Bronchial epithelial cell (primary cell): Measurements from ENCODE around the gene POLR2L. TPM values are rescaled to one million over a fixed set of nuclear protein-coding genes. Genes with fewer than 3 reads are reported as not detected.
A peak's percentile ranks its signal among the peaks of the same experiment; 100 is the strongest.

Experiments
- DNase-seq: peaks from one replicate; pipeline ENCODE4 v3.0.0-alpha.2; 2010; ENCODE audit warnings: low read depth
- FAIRE-seq: peaks from 2 replicates; lab custom pipeline; 2011; peaks lifted over from hg19 to GRCh38; lab: Jason Lieb, UNC
- H3K27me3 ChIP-seq: 2 replicates; pipeline ENCODE4 v1.5.1; 2011; ENCODE audit warnings: low read length; ENCODE audit not compliant: control insufficient read depth, insufficient read depth
- H3K36me3 ChIP-seq: 2 replicates; pipeline ENCODE4 v1.5.1; 2011; ENCODE audit warnings: low read length; ENCODE audit not compliant: control insufficient read depth, insufficient read depth
- H3K4me3 ChIP-seq: 2 replicates; pipeline ENCODE4 v1.5.1; 2011; ENCODE audit warnings: mild to moderate bottlenecking, low read depth, low read length, control low read depth
- CTCF ChIP-seq: IDR thresholded peaks from 2 replicates; pipeline ENCODE4 v1.5.1; 2011; ENCODE audit warnings: mild to moderate bottlenecking, moderate library complexity, low read length, control low read depth, inconsistent platforms; ENCODE audit not compliant: insufficient read depth, severe bottlenecking
- total RNA-seq: library from RNA; depleted of rRNA; stranded (reverse); fragments of >200 nt; gene quantifications from 2 replicates; pipeline ENCODE4 v1.2.1, GENCODE V29; 2014

Gene POLR2L
- total RNA-seq, 1 donor from 2014 or later, result 8.7 TPM

GRCh38 chr11:808427-809286 is 33.7 kb downstream of the POLR2L start:
- FAIRE-seq (no peak), DNase-seq (no peak)
- TF ChIP-seq CTCF, result no peak
- Histone ChIP-seq H3K4me3 (peak overlapping the region; percentile 97), H3K27me3 (no peaks in the 10 kb centered on the region), H3K36me3 (peaks cover 20% of the 10 kb centered on the region)

- FAIRE-seq (no peak), DNase-seq (no peak)
- TF ChIP-seq CTCF, result no peak
- peak overlapping the region; percentile 58 for H3K4me3 ChIP-seq
- H3K27me3 ChIP-seq, result no peaks in the 10 kb centered on the region
- peaks cover 23% of the 10 kb centered on the region for H3K36me3 ChIP-seq
Measured at GRCh38 chr11:804599-804964, 37.7 kb downstream of the POLR2L start.

GRCh38 chr11:803770-804598 is 38.3 kb downstream of the POLR2L start:
- no peaks in the 10 kb centered on the region for H3K27me3 ChIP-seq
- no peak for FAIRE-seq
- peaks cover 24% of the 10 kb centered on the region for H3K36me3 ChIP-seq
- peak; percentile 65 for DNase-seq
- TF ChIP-seq CTCF, result no peak
- H3K4me3 ChIP-seq, result peak overlapping the region; percentile 58

- no peak for TF ChIP-seq CTCF
- DNase-seq (no peak), FAIRE-seq (no peak)
- Histone ChIP-seq H3K27me3 (no peaks in the 10 kb centered on the region), H3K36me3 (peaks cover 24% of the 10 kb centered on the region), H3K4me3 (no peak overlapping the region)
Measured at GRCh38 chr11:803467-803742, 38.9 kb downstream of the POLR2L start.

- Histone ChIP-seq H3K27me3 (no peaks in the 10 kb centered on the region), H3K36me3 (peaks cover 24% of the 10 kb centered on the region), H3K4me3 (no peak overlapping the region)
- no peak for TF ChIP-seq CTCF
- DNase-seq, result no peak
- FAIRE-seq, result no peak
Measured at GRCh38 chr11:802693-803466, 39.4 kb downstream of the POLR2L start.
